H1 (cell line): ENCODE data around the gene SLC9B2. TPM values are rescaled to one million over a fixed set of nuclear protein-coding genes. Genes with fewer than 3 reads are reported as not detected.

Experiments
- CTCF ChIA-PET: fragments of 300-600 bp; sonication (Branson Sonifier 250); formaldehyde crosslinking; loops from one replicate; lab custom pipeline; 2021; ENCODE audit not compliant: partially characterized antibody; lab: Charles Lee
- POLR2A ChIA-PET: fragments of 300-600 bp; sonication (Branson Sonifier 250); formaldehyde crosslinking; loops from one replicate; lab custom pipeline; 2021; ENCODE audit warnings: inconsistent platforms; ENCODE audit not compliant: partially characterized antibody; lab: Charles Lee
- DNase-seq, 2 experiments: peaks; one replicate each; pipeline versions ENCODE4 v3.0.0 to v3.0.0-alpha.2; 2010 to 2022; ENCODE audit warnings: low spot score in 2 of 2, low read depth in 1 of 2, mixed read lengths in 1 of 2
- FAIRE-seq: peaks from 2 replicates; lab custom pipeline; 2011; peaks lifted over from hg19 to GRCh38; lab: Jason Lieb, UNC
- H2AFZ ChIP-seq: 2 replicates; pipeline ENCODE4 v1.8.1; 2012; ENCODE audit warnings: low read length, inconsistent platforms
- H2AK5ac ChIP-seq: 2 replicates; pipeline ENCODE4 v1.6.1; 2013; ENCODE audit warnings: low read depth, low read length
- H2BK120ac ChIP-seq: replicated peaks from 2 replicates; pipeline ENCODE3; 2013; ENCODE audit warnings: low read depth, low read length, inconsistent platforms
- H2BK12ac ChIP-seq: 2 replicates; pipeline ENCODE4 v1.6.1; 2013; ENCODE audit warnings: low read depth, low read length
- H2BK15ac ChIP-seq: 2 replicates; pipeline ENCODE4 v1.6.1; 2013; ENCODE audit warnings: low read length
- H2BK20ac ChIP-seq: 2 replicates; pipeline ENCODE4 v1.6.1; 2013; ENCODE audit warnings: low read length
- H2BK5ac ChIP-seq: 2 replicates; pipeline ENCODE4 v1.6.1; 2013; ENCODE audit warnings: low read depth, low read length
- H3K14ac ChIP-seq: 2 replicates; pipeline ENCODE4 v1.6.1; 2013; ENCODE audit warnings: inconsistent platforms; ENCODE audit not compliant: insufficient read length
- H3K18ac ChIP-seq: 2 replicates; pipeline ENCODE4 v1.6.1; 2013; ENCODE audit warnings: low read length; ENCODE audit errors: extremely low read depth
- H3K23ac ChIP-seq: 2 replicates; pipeline ENCODE4 v1.6.1; 2013; ENCODE audit warnings: inconsistent platforms; ENCODE audit not compliant: insufficient read length
- H3K23me2 ChIP-seq: 2 replicates; pipeline ENCODE4 v1.6.1; 2013; ENCODE audit warnings: low read depth, low read length
- H3K27ac ChIP-seq: 2 replicates; pipeline ENCODE4 v1.6.1; 2011; ENCODE audit warnings: low read depth, low read length, inconsistent platforms
- H3K27me3 ChIP-seq, 4 experiments: replicated peaks in 1 of 4; 1 replicate in 1 of 4; 2 replicates in 3 of 4; pipeline versions ENCODE4 v1.6.1 to v1.8.1; 2011 to 2013; ENCODE audit warnings: low read length in 3 of 4, mild to moderate bottlenecking in 3 of 4, inconsistent platforms in 2 of 4, mixed read lengths in 2 of 4, moderate library complexity in 1 of 4; ENCODE audit not compliant: control insufficient read depth in 3 of 4, insufficient read depth in 3 of 4; ENCODE audit errors: extremely low read depth in 1 of 4
- H3K36me3 ChIP-seq, 4 experiments: 2 replicates each; pipeline versions ENCODE4 v1.6.1 to v1.8.1; 2011 to 2013; ENCODE audit warnings: mild to moderate bottlenecking in 4 of 4, low read length in 3 of 4, moderate library complexity in 2 of 4, control low read depth in 1 of 4, inconsistent platforms in 1 of 4; ENCODE audit not compliant: insufficient read depth in 4 of 4, control insufficient read depth in 2 of 4
- H3K4ac ChIP-seq: replicated peaks from 2 replicates; pipeline ENCODE3; 2013; ENCODE audit warnings: low read length, low read depth, mixed read lengths, inconsistent platforms; ENCODE audit not compliant: insufficient read length
- H3K4me1 ChIP-seq, 4 experiments: replicated peaks in 1 of 4; 1 replicate in 1 of 4; 2 replicates in 3 of 4; pipeline versions ENCODE4 v1.6.1 to v1.8.1; 2011 to 2013; ENCODE audit warnings: low read length in 3 of 4, inconsistent platforms in 2 of 4, mixed read lengths in 1 of 4; ENCODE audit not compliant: insufficient read depth in 4 of 4, control insufficient read depth in 3 of 4
- H3K4me2 ChIP-seq, 2 experiments: 2 replicates each; pipeline versions ENCODE4 v1.6.1 to v1.8.1; 2011 to 2013; ENCODE audit warnings: low read depth in 2 of 2, low read length in 2 of 2, control low read depth in 1 of 2, inconsistent platforms in 1 of 2, mild to moderate bottlenecking in 1 of 2; ENCODE audit not compliant: insufficient read depth in 1 of 2
- H3K4me3 ChIP-seq, 4 experiments: fragments of 200-600, 300-600 bp in 1 of 4; sonication (generic), shearing (Covaris generic), sonication (Bioruptor Twin) in 1 of 4; 2 replicates each; pipeline versions ENCODE4 v1.5.1 to v1.8.1; 2011 to 2016; ENCODE audit warnings: low read length in 4 of 4, low read depth in 3 of 4, control low read depth in 2 of 4, inconsistent platforms in 2 of 4, mild to moderate bottlenecking in 2 of 4, mixed read lengths in 1 of 4, moderate library complexity in 1 of 4; ENCODE audit not compliant: insufficient read depth in 2 of 4; ENCODE audit errors: extremely low read depth in 1 of 4
- H3K56ac ChIP-seq: replicated peaks from 2 replicates; pipeline ENCODE3; 2013; ENCODE audit warnings: low read depth, mild to moderate bottlenecking, mixed read lengths, low read length, inconsistent platforms; ENCODE audit not compliant: insufficient read length
- H3K79me1 ChIP-seq: 2 replicates; pipeline ENCODE4 v1.6.1; 2013; ENCODE audit warnings: low read depth, low read length, control low read depth
- H3K79me2 ChIP-seq, 2 experiments: 2 replicates each; pipeline versions ENCODE4 v1.6.1 to v1.8.1; 2012 to 2013; ENCODE audit warnings: low read length in 2 of 2, mild to moderate bottlenecking in 2 of 2, inconsistent platforms in 1 of 2; ENCODE audit not compliant: insufficient read depth in 2 of 2, control insufficient read depth in 1 of 2
- H3K9ac ChIP-seq, 4 experiments: replicated peaks in 1 of 4; 1 replicate in 1 of 4; 2 replicates in 3 of 4; pipeline versions ENCODE4 v1.6.1 to v1.8.1; 2011 to 2013; ENCODE audit warnings: low read depth in 3 of 4, low read length in 3 of 4, control low read depth in 2 of 4, mild to moderate bottlenecking in 2 of 4, moderate library complexity in 2 of 4, inconsistent platforms in 1 of 4; ENCODE audit errors: extremely low read depth in 1 of 4
- H3K9me3 ChIP-seq, 2 experiments: 2 replicates each; pipeline versions ENCODE4 v1.6.1 to v1.8.1; 2012 to 2013; ENCODE audit warnings: mild to moderate bottlenecking in 2 of 2, moderate library complexity in 2 of 2, control low read depth in 1 of 2, inconsistent platforms in 1 of 2, low read depth in 1 of 2, low read length in 1 of 2, mixed read lengths in 1 of 2; ENCODE audit not compliant: insufficient read depth in 2 of 2
- H4K20me1 ChIP-seq, 2 experiments: replicated peaks in 1 of 2; 2 replicates each; pipeline versions ENCODE3 to v1.8.1; 2011 to 2013; ENCODE audit warnings: inconsistent platforms in 2 of 2, low read length in 2 of 2, mild to moderate bottlenecking in 1 of 2; ENCODE audit not compliant: insufficient read depth in 2 of 2, control insufficient read depth in 1 of 2
- H4K5ac ChIP-seq: 2 replicates; pipeline ENCODE4 v1.6.1; 2013; ENCODE audit warnings: low read length, low read depth, mixed read lengths, inconsistent platforms; ENCODE audit not compliant: insufficient read length
- H4K8ac ChIP-seq: 2 replicates; pipeline ENCODE4 v1.8.0; 2013; ENCODE audit warnings: mild to moderate bottlenecking, moderate library complexity, low read length, inconsistent platforms; ENCODE audit not compliant: insufficient read depth; ENCODE audit errors: extremely low read depth
- H4K91ac ChIP-seq: replicated peaks from 2 replicates; pipeline ENCODE3; 2013; ENCODE audit warnings: low read length, mixed read lengths, inconsistent platforms; ENCODE audit not compliant: insufficient read length
- BACH1 ChIP-seq: IDR thresholded peaks from 2 replicates; pipeline ENCODE4 v1.6.1; 2012; ENCODE audit warnings: low read length, improper control_type of control experiment
- CBX8 ChIP-seq: fragments of 300-800, 300-1000 bp; sonication (generic); IDR thresholded peaks from 2 replicates; pipeline ENCODE4 v1.7.1; 2016; ENCODE audit warnings: low read depth, low read length, borderline replicate concordance
- EZH2 ChIP-seq: fragments of 200-600 bp; sonication (generic); IDR thresholded peaks from 2 replicates; pipeline ENCODE4 v1.7.1; 2012; ENCODE audit warnings: low read depth, mild to moderate bottlenecking, moderate library complexity, low read length, inconsistent platforms; ENCODE audit not compliant: severe bottlenecking
- HDAC6 ChIP-seq: IDR thresholded peaks from one replicate; pipeline ENCODE4 v1.7.1; 2012; ENCODE audit warnings: low read depth, mild to moderate bottlenecking, inconsistent platforms, low read length, moderate library complexity
- KDM4A ChIP-seq: IDR thresholded peaks from one replicate; pipeline ENCODE4 v1.7.1; 2012; ENCODE audit warnings: low read depth, mild to moderate bottlenecking, moderate library complexity, low read length, inconsistent platforms; ENCODE audit not compliant: severe bottlenecking
- KDM5A ChIP-seq: fragments of 200-600 bp; IDR thresholded peaks from 2 replicates; pipeline ENCODE4 v1.7.1; 2012; ENCODE audit warnings: mild to moderate bottlenecking, low read length, inconsistent platforms, mixed read lengths
- SIN3A ChIP-seq, 2 experiments: IDR thresholded peaks in 1 of 2; conservative IDR thresholded peaks in 1 of 2; 2 replicates each; pipeline ENCODE4 v1.6.1; 2011 to 2012; ENCODE audit warnings: low read length in 2 of 2, improper control_type of control experiment in 1 of 2, low read depth in 1 of 2, mild to moderate bottlenecking in 1 of 2
- SP1 ChIP-seq: IDR thresholded peaks from 2 replicates; pipeline ENCODE4 v1.6.1; 2011; ENCODE audit warnings: low read depth, low read length
- TAF1 ChIP-seq: IDR thresholded peaks from 2 replicates; pipeline ENCODE4 v1.6.1; 2011; ENCODE audit warnings: mild to moderate bottlenecking, low read depth, low read length
- WGBS, 2 experiments: shearing (Covaris generic) in 1 of 2; methylation state at CpG; one replicate each; pipeline versions ENCODE4 v1.1.6 to v1.1.7; 2013 to 2015; ENCODE audit warnings: low lambda C conversion rate in 2 of 2, mixed read lengths in 2 of 2, inconsistent platforms in 1 of 2, low coverage in 1 of 2, missing lambda C conversion rate in 1 of 2; ENCODE audit not compliant: insufficient replicate concordance in 2 of 2, insufficient coverage in 1 of 2, insufficient read length in 1 of 2; ENCODE audit errors: extremely low coverage in 1 of 2, missing lambda C conversion rate in 1 of 2; 5-methylcytosine and 5-hydroxymethylcytosine counted together
- polyA plus RNA-seq, 7 experiments: library from polyadenylated mRNA; depleted of rRNA in 3 of 7; stranded (reverse) in 5 of 7; unstranded in 2 of 7; fragments of >200 nt in 5 of 7; fragments of 200-250 nt in 2 of 7; gene quantifications; 1 replicate in 5 of 7; 2 replicates in 1 of 7; 4 replicates in 1 of 7; pipeline versions ENCODE4 v1.2.1 to v1.2.3, GENCODE V29; 2011 to 2013; ENCODE audit warnings: missing spikeins in 2 of 7, mixed read lengths in 2 of 7
- total RNA-seq: library from RNA; stranded (reverse); fragmentation: NEBNext Ultra II Directional; extraction: Animal tissue kit (Norgen Biotek cat#: 25700); gene quantifications from 2 replicates; pipeline ENCODE4 v1.2.1, GENCODE V29; 2021
- TF ChIP-seq, protein P1 (sequence below), 3 experiments: IDR thresholded peaks; 1 replicate in 2 of 3; 2 replicates in 1 of 3; pipeline versions ENCODE4 v1.5.1 to v1.6.1; 2011; ENCODE audit warnings: low read length in 3 of 3, mild to moderate bottlenecking in 3 of 3, inconsistent platforms in 2 of 3, low read depth in 1 of 3, moderate library complexity in 1 of 3; ENCODE audit not compliant: insufficient read depth in 1 of 3; ENCODE audit errors: control extremely low read depth in 1 of 3
- TF ChIP-seq, protein P2 (sequence below): IDR thresholded peaks from 2 replicates; pipeline ENCODE4 v1.6.1; 2012; ENCODE audit warnings: inconsistent platforms

Gene SLC9B2
- total and polyA plus RNA-seq, 2 of the 8 experiments (the other 6 are each of a cell fraction or from before 2014, with no cell fraction given): 3.2 to 5.2 TPM

DNA sequence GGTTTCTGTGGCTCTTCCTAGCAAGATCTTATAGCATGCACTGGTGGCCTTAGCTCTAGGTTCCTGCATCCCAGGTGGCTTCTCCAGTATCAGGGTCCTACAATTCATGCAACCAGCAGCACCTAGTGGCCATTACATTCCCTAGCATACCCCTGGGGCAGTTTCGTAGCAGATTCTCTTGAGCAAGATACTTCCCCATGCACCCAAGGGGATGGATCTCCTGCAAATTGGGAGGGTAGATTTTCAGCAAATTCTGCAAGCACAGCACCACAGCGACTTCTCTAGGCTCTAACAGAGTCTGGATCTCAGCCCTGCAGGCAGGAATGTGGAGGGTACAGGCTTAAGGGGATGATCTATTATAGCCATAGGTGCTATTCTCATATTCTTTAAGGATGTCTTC lies 44.0 kb downstream of the SLC9B2 start:
- POLR2A ChIA-PET: interaction anchor here (0.6 to 0.8 kb wide), 3 partner anchors 13 to 205 kb away, joined by 3 read pairs; partner anchors contain the start of gene UBE2D3
- CTCF ChIA-PET: interaction anchor here (0.7 to 2.4 kb wide), 35 partner anchors 8 to 605 kb away, joined by 3 to 11 read pairs (median 4); no protein-coding TSS in a partner anchor
- TF ChIP-seq BACH1 (no peak), SP1 (no peak), EZH2 (no peak), KDM5A (no peak), TAF1 (no peak), KDM4A (no peak), CBX8 (no peak), HDAC6 (no peak), SIN3A (conservative IDR thresholded peaks at IDR 0.05 in 1 of 2, IDR thresholded peaks at IDR 0.05 in 1 of 2; ENCODE audit: low read depth in 1 of 2, low read length in 2 of 2) (no peak)
- TF ChIP-seq, protein P1, sequence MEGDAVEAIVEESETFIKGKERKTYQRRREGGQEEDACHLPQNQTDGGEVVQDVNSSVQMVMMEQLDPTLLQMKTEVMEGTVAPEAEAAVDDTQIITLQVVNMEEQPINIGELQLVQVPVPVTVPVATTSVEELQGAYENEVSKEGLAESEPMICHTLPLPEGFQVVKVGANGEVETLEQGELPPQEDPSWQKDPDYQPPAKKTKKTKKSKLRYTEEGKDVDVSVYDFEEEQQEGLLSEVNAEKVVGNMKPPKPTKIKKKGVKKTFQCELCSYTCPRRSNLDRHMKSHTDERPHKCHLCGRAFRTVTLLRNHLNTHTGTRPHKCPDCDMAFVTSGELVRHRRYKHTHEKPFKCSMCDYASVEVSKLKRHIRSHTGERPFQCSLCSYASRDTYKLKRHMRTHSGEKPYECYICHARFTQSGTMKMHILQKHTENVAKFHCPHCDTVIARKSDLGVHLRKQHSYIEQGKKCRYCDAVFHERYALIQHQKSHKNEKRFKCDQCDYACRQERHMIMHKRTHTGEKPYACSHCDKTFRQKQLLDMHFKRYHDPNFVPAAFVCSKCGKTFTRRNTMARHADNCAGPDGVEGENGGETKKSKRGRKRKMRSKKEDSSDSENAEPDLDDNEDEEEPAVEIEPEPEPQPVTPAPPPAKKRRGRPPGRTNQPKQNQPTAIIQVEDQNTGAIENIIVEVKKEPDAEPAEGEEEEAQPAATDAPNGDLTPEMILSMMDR (IDR thresholded peaks at IDR 0.05; ENCODE audit: control extremely low read depth in 1 of 3, insufficient read depth in 1 of 3, low read depth in 1 of 3, low read length in 3 of 3): peak; percentile 57 to 98 (median 83)
- TF ChIP-seq, protein P2, sequence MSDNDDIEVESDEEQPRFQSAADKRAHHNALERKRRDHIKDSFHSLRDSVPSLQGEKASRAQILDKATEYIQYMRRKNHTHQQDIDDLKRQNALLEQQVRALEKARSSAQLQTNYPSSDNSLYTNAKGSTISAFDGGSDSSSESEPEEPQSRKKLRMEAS: no peak

More for the DNA sequence above, 44.0 kb downstream of the SLC9B2 start:
- Histone ChIP-seq H3K4me1 (no peaks in the 10 kb centered on the region), H3K14ac (no peak overlapping the region), H4K91ac (no peak overlapping the region), H3K56ac (no peak overlapping the region), H3K36me3 (no peaks in the 10 kb centered on the region), H2BK15ac (no peak overlapping the region), H3K27ac (no peak overlapping the region), H2BK120ac (no peak overlapping the region), H2AK5ac (no peak overlapping the region), H3K9ac (no peak overlapping the region), H2AFZ (peak overlapping the region; percentile 55; the same call in 1 of the 2 replicates), H4K8ac (no peak overlapping the region), H2BK12ac (no peak overlapping the region), H3K23me2 (no peaks in the 10 kb centered on the region), H4K20me1 (no peaks in the 10 kb centered on the region), H3K9me3 (no peaks in the 10 kb centered on the region), H2BK5ac (no peak overlapping the region), H4K5ac (no peak overlapping the region), H3K23ac (no peak overlapping the region), H2BK20ac (no peak overlapping the region), H3K4me2 (no peak overlapping the region), H3K18ac (no peak overlapping the region), H3K4ac (no peak overlapping the region), H3K4me3 (no peak overlapping the region), H3K79me1 (no peaks in the 10 kb centered on the region), H3K79me2 (no peaks in the 10 kb centered on the region), H3K27me3 (no peaks in the 10 kb centered on the region)
- DNase-seq (peak in 1 of 2 experiments; percentile 63), FAIRE-seq (peak; percentile 99)
- 16% methylated on average over 2 of the region's 2 CpGs; no CpG with 5 or more reads in 1 of the 2 experiments for WGBS, 2 experiments
